HG02610 (cell line): ENCODE measurements around the gene ERN1.

Experiments
- ATAC-seq: cut with Tn5 transposase; IDR thresholded peaks from one replicate; pipeline ENCODE4 v1.9.1; 2021; ENCODE audit warnings: mild to moderate bottlenecking, moderate library complexity; ENCODE audit not compliant: unreplicated experiment

Gene ERN1

GRCh38 chr17:63996430-63997182 is 133.3 kb downstream of the ERN1 start:
- no peak for ATAC-seq

- ATAC-seq: no peak
Measured at GRCh38 chr17:63995626-63996025, 134.3 kb downstream of the ERN1 start.

GRCh38 chr17:63993368-63993985 is 136.5 kb downstream of the ERN1 start:
- no peak for ATAC-seq

- no peak for ATAC-seq
Measured at GRCh38 chr17:63991611-63992010, 138.3 kb downstream of the ERN1 start.

GRCh38 chr17:63989622-63990345 is 140.2 kb downstream of the ERN1 start:
- ATAC-seq: no peak
